OCI-LY3 (cell line): ENCODE results near the gene ALDH2.

Experiments used
- EZH2phosphoT487 ChIP-seq: fragments of 200-600 bp; shearing (Covaris generic); IDR thresholded peaks from 2 replicates; pipeline ENCODE4 v1.6.1; 2018; ENCODE audit warnings: antibody characterized with exemption, mixed run types, low read depth
- TF ChIP-seq, protein P1 (sequence below): fragments of 200-600, 300-600 bp; sonication (generic); IDR thresholded peaks from 2 replicates; pipeline ENCODE4 v1.5.1; 2014; ENCODE audit warnings: antibody characterized with exemption, low read length, low read depth

DNA sequence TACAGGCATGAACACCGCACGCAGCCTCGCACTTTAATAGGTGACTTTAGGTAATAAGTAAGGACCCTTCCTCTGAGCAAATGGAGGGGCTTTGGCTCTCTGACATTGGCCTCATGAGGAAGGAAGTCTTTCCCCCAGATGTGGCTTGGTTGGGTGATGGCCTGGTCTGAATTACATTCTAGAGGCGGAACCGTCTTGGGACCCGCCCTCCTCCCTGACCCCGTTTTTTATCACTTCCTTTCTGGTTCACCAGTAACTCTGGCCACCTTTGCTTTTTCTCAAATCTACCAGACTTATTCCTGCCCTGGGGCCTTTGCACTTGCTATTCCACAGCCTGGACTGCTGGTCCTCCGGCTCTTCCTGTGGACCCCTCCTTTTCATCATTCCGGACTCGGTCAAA, 13.4 kb downstream of the ALDH2 start:
- TF ChIP-seq, protein P1, sequence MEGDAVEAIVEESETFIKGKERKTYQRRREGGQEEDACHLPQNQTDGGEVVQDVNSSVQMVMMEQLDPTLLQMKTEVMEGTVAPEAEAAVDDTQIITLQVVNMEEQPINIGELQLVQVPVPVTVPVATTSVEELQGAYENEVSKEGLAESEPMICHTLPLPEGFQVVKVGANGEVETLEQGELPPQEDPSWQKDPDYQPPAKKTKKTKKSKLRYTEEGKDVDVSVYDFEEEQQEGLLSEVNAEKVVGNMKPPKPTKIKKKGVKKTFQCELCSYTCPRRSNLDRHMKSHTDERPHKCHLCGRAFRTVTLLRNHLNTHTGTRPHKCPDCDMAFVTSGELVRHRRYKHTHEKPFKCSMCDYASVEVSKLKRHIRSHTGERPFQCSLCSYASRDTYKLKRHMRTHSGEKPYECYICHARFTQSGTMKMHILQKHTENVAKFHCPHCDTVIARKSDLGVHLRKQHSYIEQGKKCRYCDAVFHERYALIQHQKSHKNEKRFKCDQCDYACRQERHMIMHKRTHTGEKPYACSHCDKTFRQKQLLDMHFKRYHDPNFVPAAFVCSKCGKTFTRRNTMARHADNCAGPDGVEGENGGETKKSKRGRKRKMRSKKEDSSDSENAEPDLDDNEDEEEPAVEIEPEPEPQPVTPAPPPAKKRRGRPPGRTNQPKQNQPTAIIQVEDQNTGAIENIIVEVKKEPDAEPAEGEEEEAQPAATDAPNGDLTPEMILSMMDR, result no peak
- TF ChIP-seq EZH2phosphoT487, result no peak
